Skeletal muscle satellite cell (primary cell): ENCODE measurements around the gene ROR1.

Source experiments
- H3K27me3 ChIP-seq: 2 replicates; pipeline ENCODE4 v1.7.0; 2013; ENCODE audit warnings: low read length; ENCODE audit not compliant: control insufficient read depth, insufficient read depth
- H3K36me3 ChIP-seq: 2 replicates; pipeline ENCODE4 v1.7.0; 2013; ENCODE audit warnings: mild to moderate bottlenecking, control low read depth, low read length; ENCODE audit not compliant: insufficient read depth
- H3K4me1 ChIP-seq: 2 replicates; pipeline ENCODE4 v1.7.0; 2013; ENCODE audit warnings: low read length; ENCODE audit not compliant: control insufficient read depth, insufficient read depth
- H3K4me2 ChIP-seq: 2 replicates; pipeline ENCODE4 v1.7.0; 2013; ENCODE audit warnings: mild to moderate bottlenecking, low read length
- H3K4me3 ChIP-seq: 2 replicates; pipeline ENCODE4 v1.7.0; 2013; ENCODE audit warnings: low read length
- H3K9ac ChIP-seq: 2 replicates; pipeline ENCODE4 v1.7.0; 2013; ENCODE audit warnings: mild to moderate bottlenecking, low read depth, low read length, moderate library complexity
- H3K9me3 ChIP-seq: replicated peaks from 2 replicates; pipeline ENCODE4 v1.7.0; 2013; ENCODE audit warnings: mild to moderate bottlenecking, control low read depth, low read length

The ROR1 gene

DNA sequence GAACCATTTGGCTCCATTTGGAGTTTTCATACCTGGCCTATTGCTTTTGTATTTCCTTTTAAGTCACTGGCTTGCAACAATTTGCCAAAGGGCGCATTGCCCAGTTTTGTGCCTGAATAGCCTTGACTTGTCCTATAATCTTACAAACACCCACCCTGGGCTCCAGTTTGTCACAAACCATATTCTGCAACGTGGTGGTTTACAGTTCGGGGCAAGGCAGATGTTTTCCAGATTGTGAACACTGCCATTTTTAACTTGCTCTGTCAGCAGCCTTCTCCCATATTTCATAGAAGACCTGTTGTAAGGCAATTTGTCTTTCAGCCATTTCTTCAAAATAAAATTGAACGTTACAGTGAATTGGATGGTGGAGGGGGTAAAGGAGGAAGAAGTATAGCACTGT is 376.4 kb downstream of the ROR1 start:
- no peak overlapping the region for H3K9ac ChIP-seq
- H3K4me3 ChIP-seq = no peak overlapping the region
- no peak overlapping the region for H3K4me2 ChIP-seq
- no peaks in the 10 kb centered on the region for H3K9me3 ChIP-seq
- H3K4me1 ChIP-seq = peaks cover 10% of the 10 kb centered on the region
- H3K36me3 ChIP-seq = peaks cover 7% of the 10 kb centered on the region
- H3K27me3 ChIP-seq = no peaks in the 10 kb centered on the region

DNA sequence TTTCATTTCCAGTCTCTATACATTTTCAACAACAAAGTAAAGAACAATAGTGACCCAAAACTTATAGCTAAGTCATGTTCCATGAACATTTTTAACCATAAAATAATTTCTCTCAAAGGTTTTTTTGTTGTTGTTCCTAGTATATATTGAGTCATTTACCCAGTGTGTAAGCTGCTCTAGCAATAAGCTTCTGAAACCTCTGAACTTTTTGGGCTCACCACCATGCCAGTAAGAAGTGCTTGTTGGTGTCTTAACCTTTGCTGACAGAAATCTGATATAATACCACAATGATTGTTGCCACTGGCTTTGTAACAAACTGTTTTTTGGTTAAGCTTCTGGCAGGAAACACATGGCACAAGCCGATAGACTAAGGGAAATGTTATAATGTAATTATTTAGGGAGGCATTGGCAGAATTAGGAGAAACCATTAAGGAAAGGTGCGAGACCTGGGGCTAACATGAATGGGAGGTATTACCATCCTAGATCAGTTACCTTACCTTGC is 377.0 kb downstream of the ROR1 start:
- peaks cover 10% of the 10 kb centered on the region for H3K4me1 ChIP-seq
- H3K9me3 ChIP-seq = no peaks in the 10 kb centered on the region
- no peaks in the 10 kb centered on the region for H3K27me3 ChIP-seq
- no peak overlapping the region for H3K4me3 ChIP-seq
- peaks cover 7% of the 10 kb centered on the region for H3K36me3 ChIP-seq
- no peak overlapping the region for H3K4me2 ChIP-seq
- no peak overlapping the region for H3K9ac ChIP-seq

DNA sequence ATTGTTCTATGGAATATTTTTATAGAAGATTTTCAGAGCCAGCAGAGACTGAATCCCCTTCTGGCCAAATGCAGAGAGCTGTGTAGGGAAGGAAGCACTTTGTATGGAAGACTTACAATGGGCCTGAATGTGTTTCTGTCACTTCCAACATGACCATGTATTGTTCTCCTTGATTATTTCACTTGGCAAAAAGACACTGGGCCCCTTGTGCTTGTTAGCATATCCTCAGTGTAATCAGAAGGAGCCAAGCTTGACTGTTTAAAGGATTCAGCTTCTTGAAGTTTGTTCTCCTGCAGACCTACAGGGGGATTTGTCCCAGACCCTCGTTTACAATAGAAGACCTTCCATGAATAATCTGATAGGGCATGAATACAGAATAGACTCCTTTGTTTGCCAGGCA is 381.5 kb downstream of the ROR1 start:
- Histone ChIP-seq H3K36me3 (peaks cover 9% of the 10 kb centered on the region), H3K4me3 (no peak overlapping the region), H3K9me3 (no peaks in the 10 kb centered on the region), H3K4me2 (no peak overlapping the region), H3K27me3 (no peaks in the 10 kb centered on the region), H3K9ac (no peak overlapping the region), H3K4me1 (no peaks in the 10 kb centered on the region)

DNA sequence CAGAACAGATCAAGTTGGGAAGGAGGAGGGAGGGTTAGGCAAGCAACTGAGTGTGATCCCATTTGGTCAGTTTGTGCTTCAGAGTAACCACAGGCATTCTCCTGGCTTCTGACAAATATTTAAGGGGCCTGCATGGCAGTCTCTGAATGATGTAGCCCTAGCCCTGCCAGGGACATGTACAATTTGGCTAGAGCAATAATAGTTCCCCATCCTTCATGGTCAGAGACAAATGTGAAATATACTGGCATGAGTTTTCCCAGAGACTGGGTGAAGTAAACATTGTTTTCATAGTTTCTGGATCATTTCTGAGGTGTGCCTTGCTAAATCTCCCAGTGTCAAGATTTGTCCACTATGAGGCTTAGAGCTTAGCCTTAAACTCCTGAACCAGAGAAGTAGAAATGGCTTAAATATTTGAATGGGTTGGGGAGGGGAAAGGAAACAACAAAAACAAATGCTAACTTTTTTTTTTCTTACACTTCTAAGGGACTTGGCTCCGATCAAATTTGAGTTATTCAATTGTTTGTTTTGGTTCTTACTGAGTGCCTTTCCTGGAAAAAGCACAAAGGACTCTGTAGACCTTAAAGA is 387.6 kb downstream of the ROR1 start:
- Histone ChIP-seq H3K9me3 (no peaks in the 10 kb centered on the region), H3K36me3 (peaks cover 9% of the 10 kb centered on the region), H3K4me3 (no peak overlapping the region), H3K27me3 (no peaks in the 10 kb centered on the region), H3K9ac (peak overlapping the region; percentile 36), H3K4me2 (peak overlapping the region; percentile 6), H3K4me1 (peaks cover 12% of the 10 kb centered on the region)

DNA sequence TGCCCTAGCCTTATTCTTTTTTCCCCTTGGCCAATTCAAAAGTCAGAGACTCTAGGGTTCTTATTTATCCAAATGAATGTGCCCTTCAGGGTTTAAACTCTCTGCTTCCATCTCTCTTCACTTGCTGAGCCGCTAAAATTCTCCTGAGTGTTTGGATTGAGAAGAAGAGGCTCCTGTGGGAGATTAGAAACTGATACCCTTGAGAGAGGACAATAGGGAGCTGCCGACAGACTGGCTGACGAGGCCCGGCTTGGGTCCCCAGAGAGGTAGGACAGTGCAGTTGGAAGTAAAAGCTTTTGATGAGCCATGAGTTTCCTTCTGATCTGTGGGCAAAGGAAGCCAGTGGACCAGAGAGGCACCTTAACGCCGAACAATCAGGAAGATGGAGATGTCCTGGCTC is 388.3 kb downstream of the ROR1 start:
- Histone ChIP-seq H3K9ac (peak overlapping the region; percentile 36), H3K4me1 (peaks cover 12% of the 10 kb centered on the region), H3K9me3 (no peaks in the 10 kb centered on the region), H3K4me2 (no peak overlapping the region), H3K36me3 (peaks cover 9% of the 10 kb centered on the region), H3K27me3 (no peaks in the 10 kb centered on the region), H3K4me3 (no peak overlapping the region)

DNA sequence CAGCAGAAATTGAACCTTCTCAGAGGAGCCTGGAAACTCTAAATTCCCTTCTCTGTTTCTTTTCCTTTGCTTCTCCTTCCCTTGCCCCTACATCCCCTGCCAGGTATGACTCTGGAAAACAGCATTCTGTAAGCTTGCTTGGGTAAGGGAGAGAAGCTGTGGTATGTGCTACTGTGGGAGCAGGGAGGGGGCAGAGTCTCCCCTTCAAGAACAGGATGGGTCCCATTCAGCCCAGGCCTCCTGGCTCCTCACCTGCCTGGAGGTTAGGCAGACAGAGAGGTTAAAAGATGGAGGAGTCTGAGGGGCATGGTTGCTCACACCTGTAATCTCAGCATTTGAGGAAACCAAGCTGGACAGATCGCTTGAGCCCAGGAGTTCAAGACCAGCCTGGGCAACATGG is 389.0 kb downstream of the ROR1 start:
- Histone ChIP-seq H3K9ac (no peak overlapping the region), H3K4me1 (peaks cover 12% of the 10 kb centered on the region), H3K9me3 (no peaks in the 10 kb centered on the region), H3K36me3 (peaks cover 9% of the 10 kb centered on the region), H3K27me3 (no peaks in the 10 kb centered on the region), H3K4me3 (no peak overlapping the region), H3K4me2 (no peak overlapping the region)

DNA sequence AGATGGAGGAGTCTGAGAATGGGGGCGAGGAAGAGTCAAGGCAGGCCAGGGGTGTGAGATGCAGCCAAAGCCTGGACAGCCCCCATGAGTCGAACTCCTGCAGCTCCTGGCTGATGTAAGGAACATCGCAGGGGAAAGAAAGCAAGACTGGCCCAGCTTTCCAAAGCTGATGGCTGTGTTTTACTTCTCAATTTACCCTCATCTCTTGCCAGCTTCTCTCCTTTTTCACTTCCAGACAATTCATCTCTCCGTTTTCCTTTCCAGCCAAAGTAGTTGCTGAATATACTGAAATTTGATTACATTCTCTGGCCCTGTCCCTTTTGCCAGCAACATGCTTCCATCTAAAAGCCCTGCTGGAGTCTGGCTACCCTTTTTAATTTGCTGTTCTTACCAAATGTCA is 389.6 kb downstream of the ROR1 start:
- H3K36me3 ChIP-seq = peaks cover 10% of the 10 kb centered on the region
- H3K4me3 ChIP-seq = no peak overlapping the region
- no peak overlapping the region for H3K9ac ChIP-seq
- H3K9me3 ChIP-seq = no peaks in the 10 kb centered on the region
- peaks cover 12% of the 10 kb centered on the region for H3K4me1 ChIP-seq
- H3K27me3 ChIP-seq = no peaks in the 10 kb centered on the region
- no peak overlapping the region for H3K4me2 ChIP-seq

DNA sequence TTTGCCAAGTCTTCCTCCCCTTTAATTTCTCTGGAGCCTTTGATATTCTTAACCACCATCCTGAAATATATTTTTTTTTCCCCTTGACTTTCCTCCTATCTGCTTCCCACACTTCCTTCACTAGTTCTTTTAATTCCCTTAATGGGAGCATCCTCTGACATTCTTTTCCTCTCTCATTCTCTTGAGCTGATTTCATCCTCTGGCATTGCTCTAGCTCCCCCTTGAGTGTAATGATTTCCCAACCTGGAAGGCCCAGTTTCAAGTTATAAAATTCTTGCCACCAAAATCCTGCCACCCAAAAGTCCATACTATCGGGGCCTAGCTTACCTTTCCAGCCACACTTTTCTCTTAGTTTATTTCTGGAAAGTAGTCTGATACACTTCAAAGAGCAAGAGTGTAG is 390.2 kb downstream of the ROR1 start:
- Histone ChIP-seq H3K4me1 (peaks cover 12% of the 10 kb centered on the region), H3K4me2 (no peak overlapping the region), H3K27me3 (no peaks in the 10 kb centered on the region), H3K9me3 (no peaks in the 10 kb centered on the region), H3K36me3 (peaks cover 14% of the 10 kb centered on the region), H3K4me3 (no peak overlapping the region), H3K9ac (no peak overlapping the region)

DNA sequence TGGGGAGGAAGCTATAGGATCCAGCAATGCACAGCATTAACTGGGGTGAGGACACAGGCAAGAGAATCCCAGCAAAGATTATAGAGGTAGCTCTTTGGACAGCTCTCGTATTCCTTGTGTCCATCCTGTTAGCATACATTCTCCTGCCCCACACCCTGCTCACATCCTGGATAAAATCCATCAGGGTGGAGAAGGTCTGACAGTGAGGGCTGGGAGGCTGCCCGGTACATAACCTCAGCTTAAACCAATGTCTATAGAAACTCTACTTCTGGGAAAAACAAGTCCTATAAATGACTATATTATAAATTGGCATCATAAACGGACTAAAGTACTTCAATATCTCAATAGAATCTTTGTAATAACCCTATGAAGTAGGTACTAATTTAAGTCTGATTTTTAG is 392.8 kb downstream of the ROR1 start:
- no peaks in the 10 kb centered on the region for H3K9me3 ChIP-seq
- peaks cover 7% of the 10 kb centered on the region for H3K4me1 ChIP-seq
- H3K4me2 ChIP-seq = no peak overlapping the region
- H3K27me3 ChIP-seq = no peaks in the 10 kb centered on the region
- H3K9ac ChIP-seq = no peak overlapping the region
- H3K4me3 ChIP-seq = no peak overlapping the region
- H3K36me3 ChIP-seq = peaks cover 6% of the 10 kb centered on the region

DNA sequence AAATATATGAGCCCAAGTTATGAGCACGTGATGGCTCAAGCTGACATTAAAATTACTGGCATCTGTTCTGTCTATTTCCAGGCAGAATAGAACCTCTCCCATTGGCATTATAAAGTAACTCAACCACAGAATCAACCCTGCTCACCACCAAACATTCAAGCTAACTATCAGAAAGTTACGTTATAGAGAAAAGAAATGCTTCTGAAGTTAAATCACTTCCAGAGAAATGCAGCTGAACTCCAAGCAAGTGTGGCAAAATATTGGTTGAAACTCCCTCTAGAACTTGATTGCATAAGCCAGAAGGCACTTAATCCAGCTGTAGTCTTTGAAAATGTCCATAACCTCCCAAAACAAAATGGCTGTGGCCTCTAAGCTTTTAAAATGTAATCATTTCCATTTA is 393.4 kb downstream of the ROR1 start:
- no peaks in the 10 kb centered on the region for H3K27me3 ChIP-seq
- no peak overlapping the region for H3K4me3 ChIP-seq
- H3K4me2 ChIP-seq = no peak overlapping the region
- H3K4me1 ChIP-seq = peaks cover 9% of the 10 kb centered on the region
- H3K36me3 ChIP-seq = peaks cover 6% of the 10 kb centered on the region
- no peak overlapping the region for H3K9ac ChIP-seq
- H3K9me3 ChIP-seq = no peaks in the 10 kb centered on the region

DNA sequence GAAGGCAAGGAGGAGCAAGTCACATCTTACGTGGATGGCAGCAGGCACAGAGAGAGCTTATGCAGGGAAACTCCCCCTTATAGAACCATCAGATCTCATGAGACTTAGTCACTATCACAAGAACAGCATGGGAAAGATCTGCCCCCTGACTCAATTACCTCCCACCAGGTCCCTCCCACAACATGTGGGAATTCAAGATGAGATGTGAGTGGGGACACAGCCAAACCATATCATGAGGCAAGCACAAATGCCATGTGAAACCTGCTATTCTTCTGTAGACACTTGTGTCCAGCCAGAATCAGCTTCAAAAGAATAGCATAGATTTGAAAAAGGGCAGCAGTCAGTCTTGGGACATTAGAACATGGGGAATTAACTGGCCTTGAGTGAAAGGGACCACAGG is 397.4 kb downstream of the ROR1 start:
- no peak overlapping the region for H3K4me3 ChIP-seq
- no peak overlapping the region for H3K9ac ChIP-seq
- H3K4me1 ChIP-seq = peaks cover 24% of the 10 kb centered on the region
- H3K27me3 ChIP-seq = no peaks in the 10 kb centered on the region
- H3K4me2 ChIP-seq = peak overlapping the region; percentile 42
- H3K9me3 ChIP-seq = no peaks in the 10 kb centered on the region
- H3K36me3 ChIP-seq = peaks cover 6% of the 10 kb centered on the region

DNA sequence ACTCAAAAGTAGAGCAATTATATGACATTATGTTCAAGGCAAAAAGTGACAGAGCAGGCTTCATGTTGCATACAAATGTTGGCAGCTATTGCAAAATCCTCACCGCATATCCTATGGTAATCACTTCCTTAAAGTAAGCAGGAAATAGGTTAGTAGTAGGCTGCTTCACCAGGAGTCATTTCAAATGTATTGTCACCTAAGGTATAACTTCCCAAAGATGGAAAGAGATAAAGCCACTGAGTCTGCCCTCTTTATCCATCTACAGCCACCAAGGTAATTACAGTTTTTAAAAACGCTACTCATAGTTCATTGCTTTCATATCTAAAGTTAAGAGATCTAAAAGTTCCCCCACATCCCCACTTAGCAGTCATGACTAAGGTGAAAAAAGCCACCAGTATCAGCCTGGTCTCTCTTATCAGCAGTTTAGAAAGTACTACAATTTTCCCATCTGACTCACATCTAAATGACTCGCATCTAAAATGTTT is 398.0 kb downstream of the ROR1 start:
- Histone ChIP-seq H3K9me3 (no peaks in the 10 kb centered on the region), H3K36me3 (peaks cover 12% of the 10 kb centered on the region), H3K4me3 (no peak overlapping the region), H3K9ac (peak overlapping the region; percentile 4), H3K4me2 (peak overlapping the region; percentile 42), H3K4me1 (peaks cover 24% of the 10 kb centered on the region), H3K27me3 (no peaks in the 10 kb centered on the region)
